HepG2 (cell line): ENCODE data around the gene PLEKHA6. TPM values are rescaled to one million over a fixed set of nuclear protein-coding genes. Genes with fewer than 3 reads are reported as not detected.

Experiments used
- ARID2 ChIP-seq: sonication (generic); formaldehyde crosslinking; IDR thresholded peaks from 2 replicates; pipeline ENCODE4 v1.8.1; 2022; ENCODE audit warnings: mild to moderate bottlenecking, missing genetic modification reagents, borderline replicate concordance
- GFI1 ChIP-seq: sonication (generic); formaldehyde crosslinking; IDR thresholded peaks from 2 replicates; pipeline ENCODE4 v1.5.0; 2020; ENCODE audit warnings: missing genetic modification reagents, mild to moderate bottlenecking, borderline replicate concordance
- IKZF1 ChIP-seq: fragments of 450-650 bp; IDR thresholded peaks from 2 replicates; pipeline ENCODE4 v1.7.1; 2016
- JUNB ChIP-seq: sonication (generic); formaldehyde crosslinking; IDR thresholded peaks from 2 replicates; pipeline ENCODE4 v1.8.0; 2022; ENCODE audit warnings: missing genetic modification reagents, mild to moderate bottlenecking, borderline replicate concordance
- JUND ChIP-seq: sonication (generic); formaldehyde crosslinking; IDR thresholded peaks from 2 replicates; pipeline ENCODE4 v1.8.0; 2022; ENCODE audit warnings: mild to moderate bottlenecking, missing genetic modification reagents
- MTF1 ChIP-seq: sonication (generic); formaldehyde crosslinking; IDR thresholded peaks from 2 replicates; pipeline ENCODE4 v1.5.0; 2020; ENCODE audit warnings: missing genetic modification reagents
- RFX1 ChIP-seq: fragments of 450-650 bp; IDR thresholded peaks from 2 replicates; pipeline ENCODE4 v1.6.1; 2017
- SMARCC2 ChIP-seq: fragments of 450-650 bp; IDR thresholded peaks from 2 replicates; pipeline ENCODE4 v1.6.1; 2017; ENCODE audit warnings: antibody characterized with exemption, mild to moderate bottlenecking
- SOX6 ChIP-seq, 2 experiments: fragments of 450-650 bp in 1 of 2; sonication (generic) in 1 of 2; formaldehyde crosslinking in 1 of 2; IDR thresholded peaks; 2 replicates each; pipeline versions ENCODE4 v1.4.0 to v1.6.1; 2017 to 2020; ENCODE audit warnings: antibody characterized with exemption in 1 of 2, mild to moderate bottlenecking in 1 of 2, missing genetic modification reagents in 1 of 2
- STAG1 ChIP-seq: sonication (generic); formaldehyde crosslinking; IDR thresholded peaks from 2 replicates; pipeline ENCODE4 v1.4.0; 2020; ENCODE audit warnings: missing genetic modification reagents
- TERF1 ChIP-seq: sonication (generic); formaldehyde crosslinking; IDR thresholded peaks from 2 replicates; pipeline ENCODE4 v1.8.0; 2022; ENCODE audit warnings: mild to moderate bottlenecking, missing genetic modification reagents, moderate library complexity
- YEATS2 ChIP-seq: sonication (generic); formaldehyde crosslinking; IDR thresholded peaks from 2 replicates; pipeline ENCODE4 v1.4.0; 2020; ENCODE audit warnings: missing genetic modification reagents, borderline replicate concordance
- ZBTB10 ChIP-seq: sonication (generic); formaldehyde crosslinking; IDR thresholded peaks from 2 replicates; pipeline ENCODE4 v1.4.0; 2020; ENCODE audit warnings: missing genetic modification reagents, borderline replicate concordance
- ZNF121 ChIP-seq: sonication (generic); formaldehyde crosslinking; IDR thresholded peaks from 2 replicates; pipeline ENCODE4 v1.5.0; 2020; ENCODE audit warnings: mild to moderate bottlenecking, missing genetic modification reagents
- ZNF562 ChIP-seq: sonication (generic); formaldehyde crosslinking; IDR thresholded peaks from 2 replicates; pipeline ENCODE4 v1.8.0; 2022; ENCODE audit warnings: missing genetic modification reagents, borderline replicate concordance
- ZNF577 ChIP-seq: sonication (generic); formaldehyde crosslinking; IDR thresholded peaks from 2 replicates; pipeline ENCODE4 v1.4.0; 2020; ENCODE audit warnings: mild to moderate bottlenecking, low read depth, missing genetic modification reagents, borderline replicate concordance
- ZNF652 ChIP-seq: IDR thresholded peaks from 2 replicates; pipeline ENCODE4 v1.6.1; 2016; ENCODE audit warnings: low read depth, borderline replicate concordance
- ZNF7 ChIP-seq: IDR thresholded peaks from 2 replicates; pipeline ENCODE4 v1.6.1; 2016; ENCODE audit warnings: missing biosample characterization, missing genetic modification reagents
- ZSCAN12 ChIP-seq: sonication (generic); formaldehyde crosslinking; IDR thresholded peaks from 2 replicates; pipeline ENCODE4 v1.9.0; 2021; ENCODE audit warnings: mild to moderate bottlenecking, missing genetic modification reagents
- polyA plus RNA-seq, 8 experiments: library from polyadenylated mRNA; depleted of rRNA in 3 of 8; stranded (reverse) in 7 of 8; unstranded in 1 of 8; fragments of >200 nt; fragmentation: Illumina TruSeq in 4 of 8; extraction: Trizol in 4 of 8; gene quantifications; 2 replicates each; pipeline versions ENCODE4 v1.2.1 to v1.2.3, GENCODE V29; 2011 to 2016; ENCODE audit warnings: low read depth in 4 of 8, missing spikeins in 1 of 8, mixed read lengths in 1 of 8; ENCODE audit not compliant: insufficient read depth in 1 of 8
- total RNA-seq, 5 experiments: library from RNA; depleted of rRNA; stranded (reverse); fragments of >200 nt; fragmentation: Illumina TruSeq; extraction: Trizol; gene quantifications; 2 replicates each; pipeline ENCODE4 v1.2.3, GENCODE V29; 2016; ENCODE audit warnings: low read depth in 1 of 5
- TF ChIP-seq, protein P1 (sequence below): IDR thresholded peaks from 2 replicates; pipeline ENCODE4 v1.6.1; 2016; ENCODE audit warnings: mild to moderate bottlenecking
- TF ChIP-seq, protein P2 (sequence below): sonication (generic); formaldehyde crosslinking; conservative IDR thresholded peaks from 2 replicates; pipeline ENCODE4 v1.4.0; 2020; ENCODE audit warnings: missing genetic modification reagents
- TF ChIP-seq, protein P3 (sequence below): sonication (generic); formaldehyde crosslinking; IDR thresholded peaks from 2 replicates; pipeline ENCODE4 v1.5.0; 2020; ENCODE audit warnings: missing genetic modification reagents

The PLEKHA6 gene
- total and polyA plus RNA-seq, 2 of the 13 experiments (the other 11 are each of a cell fraction or from before 2014, with no cell fraction given): 5.3 to 11.4 TPM

- TF ChIP-seq ZNF121 (CRISPR knock-in tag) (peak; percentile 71; the same call in 1 of the 2 replicates), JUND (CRISPR knock-in tag) (no peak), TERF1 (CRISPR knock-in tag) (no peak), ZNF652 (no peak; the same call in 1 of the 2 replicates), SMARCC2 (no peak), MTF1 (CRISPR knock-in tag) (no peak), YEATS2 (CRISPR knock-in tag) (no peak), IKZF1 (no peak), RFX1 (no peak), ZNF7 (no peak), ZNF577 (CRISPR knock-in tag) (no peak), GFI1 (CRISPR knock-in tag) (0 out of 2 replicates have a peak, but pooled peaks have one; percentile 16), JUNB (CRISPR knock-in tag) (no peak), ARID2 (CRISPR knock-in tag) (0 out of 2 replicates have a peak, but pooled peaks have one; percentile 41), ZBTB10 (no peak), SOX6 (IDR thresholded peaks at IDR 0.05) (no peak), SOX6 (CRISPR knock-in tag; IDR thresholded peaks at IDR 0.05) (no peak), ZSCAN12 (no peak), STAG1 (no peak), ZNF562 (CRISPR knock-in tag) (no peak)
- TF ChIP-seq, protein P1, sequence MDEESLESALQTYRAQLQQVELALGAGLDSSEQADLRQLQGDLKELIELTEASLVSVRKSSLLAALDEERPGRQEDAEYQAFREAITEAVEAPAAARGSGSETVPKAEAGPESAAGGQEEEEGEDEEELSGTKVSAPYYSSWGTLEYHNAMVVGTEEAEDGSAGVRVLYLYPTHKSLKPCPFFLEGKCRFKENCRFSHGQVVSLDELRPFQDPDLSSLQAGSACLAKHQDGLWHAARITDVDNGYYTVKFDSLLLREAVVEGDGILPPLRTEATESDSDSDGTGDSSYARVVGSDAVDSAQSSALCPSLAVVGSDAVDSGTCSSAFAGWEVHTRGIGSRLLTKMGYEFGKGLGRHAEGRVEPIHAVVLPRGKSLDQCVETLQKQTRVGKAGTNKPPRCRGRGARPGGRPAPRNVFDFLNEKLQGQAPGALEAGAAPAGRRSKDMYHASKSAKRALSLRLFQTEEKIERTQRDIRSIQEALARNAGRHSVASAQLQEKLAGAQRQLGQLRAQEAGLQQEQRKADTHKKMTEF (CRISPR knock-in tag): no peak
- TF ChIP-seq, protein P2, sequence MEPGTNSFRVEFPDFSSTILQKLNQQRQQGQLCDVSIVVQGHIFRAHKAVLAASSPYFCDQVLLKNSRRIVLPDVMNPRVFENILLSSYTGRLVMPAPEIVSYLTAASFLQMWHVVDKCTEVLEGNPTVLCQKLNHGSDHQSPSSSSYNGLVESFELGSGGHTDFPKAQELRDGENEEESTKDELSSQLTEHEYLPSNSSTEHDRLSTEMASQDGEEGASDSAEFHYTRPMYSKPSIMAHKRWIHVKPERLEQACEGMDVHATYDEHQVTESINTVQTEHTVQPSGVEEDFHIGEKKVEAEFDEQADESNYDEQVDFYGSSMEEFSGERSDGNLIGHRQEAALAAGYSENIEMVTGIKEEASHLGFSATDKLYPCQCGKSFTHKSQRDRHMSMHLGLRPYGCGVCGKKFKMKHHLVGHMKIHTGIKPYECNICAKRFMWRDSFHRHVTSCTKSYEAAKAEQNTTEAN (CRISPR knock-in tag): 0 out of 2 replicates have a peak, but pooled peaks have one; percentile 4
- TF ChIP-seq, protein P3, sequence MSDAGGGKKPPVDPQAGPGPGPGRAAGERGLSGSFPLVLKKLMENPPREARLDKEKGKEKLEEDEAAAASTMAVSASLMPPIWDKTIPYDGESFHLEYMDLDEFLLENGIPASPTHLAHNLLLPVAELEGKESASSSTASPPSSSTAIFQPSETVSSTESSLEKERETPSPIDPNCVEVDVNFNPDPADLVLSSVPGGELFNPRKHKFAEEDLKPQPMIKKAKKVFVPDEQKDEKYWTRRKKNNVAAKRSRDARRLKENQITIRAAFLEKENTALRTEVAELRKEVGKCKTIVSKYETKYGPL (CRISPR knock-in tag): no peak
Observed at GRCh38 chr1:204376919-204377799, 17.4 kb upstream of the PLEKHA6 start (continued).
